ENCODE results near the gene TEPSIN. TPM values are rescaled to one million over a fixed set of nuclear protein-coding genes. Genes with fewer than 3 reads are reported as not detected.

The TEPSIN gene
- total RNA-seq, 1 donor from 2014 or later, result 50.1 TPM

GRCh38 chr17:81256616-81257015, 17.8 kb upstream of the TEPSIN start:
- Mint-ChIP-seq H3K4me1 (ENCODE audit: unreplicated experiment) (peaks cover 22% of the 10 kb centered on the region), H3K36me3 (peaks cover 5% of the 10 kb centered on the region), H3K9me3 (no peaks in the 10 kb centered on the region), H3K27ac (no peak overlapping the region), H3K4me3 (no peak overlapping the region), H3K27me3 (no peaks in the 10 kb centered on the region)
- DNase-seq (ENCODE audit: extremely low spot score, unreplicated experiment), result no peak
- TF ChIP-seq CTCF (conservative IDR thresholded peaks at IDR 0.05), result no peak

- H3K4me3 Mint-ChIP-seq, result no peak overlapping the region
- peaks cover 22% of the 10 kb centered on the region for H3K4me1 Mint-ChIP-seq (ENCODE audit: unreplicated experiment)
- peaks cover 5% of the 10 kb centered on the region for H3K36me3 Mint-ChIP-seq
- H3K27me3 Mint-ChIP-seq, result no peaks in the 10 kb centered on the region
- H3K9me3 Mint-ChIP-seq, result no peaks in the 10 kb centered on the region
- DNase-seq (ENCODE audit: extremely low spot score, unreplicated experiment), result no peak
- H3K27ac Mint-ChIP-seq, result peak overlapping the region; percentile 53
- peak; percentile 70 for TF ChIP-seq CTCF (conservative IDR thresholded peaks at IDR 0.05)
Observed at GRCh38 chr17:81254955-81255717, 16.3 kb upstream of the TEPSIN start.

DNA sequence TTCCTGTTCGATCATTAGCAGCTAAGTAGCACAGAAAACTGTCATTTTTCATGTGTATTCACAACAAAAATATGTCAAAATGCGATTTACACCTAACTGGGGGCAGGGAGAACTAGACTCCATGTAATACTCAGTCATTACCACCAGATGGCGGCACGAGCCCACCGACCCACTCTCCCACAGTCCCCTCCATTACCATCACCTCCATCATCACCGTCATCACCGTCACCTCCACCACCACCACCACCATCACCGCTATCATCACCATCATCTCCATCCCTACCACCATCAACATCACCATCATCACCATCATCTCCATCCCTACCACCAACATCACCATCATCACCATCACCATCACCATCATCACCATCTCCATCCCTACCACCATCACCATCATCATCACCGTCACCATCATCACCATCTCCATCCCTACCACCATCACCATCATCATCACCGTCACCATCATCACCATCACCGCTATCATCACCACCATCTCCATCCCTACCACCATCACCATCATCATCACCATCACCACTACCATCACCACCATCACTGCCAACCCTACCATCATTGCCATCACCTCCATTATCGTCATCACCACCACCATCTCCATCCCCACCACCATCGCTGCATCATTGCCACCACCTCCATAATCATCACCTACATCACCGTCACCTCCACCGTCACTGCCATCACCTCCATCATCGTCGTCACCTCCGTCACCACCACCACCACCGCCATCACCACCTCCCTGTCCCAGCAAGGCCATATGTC, 14.7 kb upstream of the TEPSIN start:
- no peaks in the 10 kb centered on the region for H3K9me3 Mint-ChIP-seq
- DNase-seq (ENCODE audit: extremely low spot score, unreplicated experiment), result no peak
- H3K27ac Mint-ChIP-seq, result peak overlapping the region; percentile 44
- H3K4me3 Mint-ChIP-seq, result peak overlapping the region; percentile 40
- peaks cover 22% of the 10 kb centered on the region for H3K4me1 Mint-ChIP-seq (ENCODE audit: unreplicated experiment)
- no peaks in the 10 kb centered on the region for H3K27me3 Mint-ChIP-seq
- peak; percentile 87 for TF ChIP-seq CTCF (conservative IDR thresholded peaks at IDR 0.05)
- H3K36me3 Mint-ChIP-seq, result peaks cover 5% of the 10 kb centered on the region

GRCh38 chr17:81252987-81253329, 14.1 kb upstream of the TEPSIN start:
- H3K4me3 Mint-ChIP-seq, result peak overlapping the region; percentile 40
- H3K27me3 Mint-ChIP-seq, result no peaks in the 10 kb centered on the region
- H3K9me3 Mint-ChIP-seq, result no peaks in the 10 kb centered on the region
- TF ChIP-seq CTCF (conservative IDR thresholded peaks at IDR 0.05), result no peak
- H3K36me3 Mint-ChIP-seq, result peaks cover 5% of the 10 kb centered on the region
- no peak for DNase-seq (ENCODE audit: extremely low spot score, unreplicated experiment)
- peaks cover 22% of the 10 kb centered on the region for H3K4me1 Mint-ChIP-seq (ENCODE audit: unreplicated experiment)
- H3K27ac Mint-ChIP-seq, result peak overlapping the region; percentile 44

DNA sequence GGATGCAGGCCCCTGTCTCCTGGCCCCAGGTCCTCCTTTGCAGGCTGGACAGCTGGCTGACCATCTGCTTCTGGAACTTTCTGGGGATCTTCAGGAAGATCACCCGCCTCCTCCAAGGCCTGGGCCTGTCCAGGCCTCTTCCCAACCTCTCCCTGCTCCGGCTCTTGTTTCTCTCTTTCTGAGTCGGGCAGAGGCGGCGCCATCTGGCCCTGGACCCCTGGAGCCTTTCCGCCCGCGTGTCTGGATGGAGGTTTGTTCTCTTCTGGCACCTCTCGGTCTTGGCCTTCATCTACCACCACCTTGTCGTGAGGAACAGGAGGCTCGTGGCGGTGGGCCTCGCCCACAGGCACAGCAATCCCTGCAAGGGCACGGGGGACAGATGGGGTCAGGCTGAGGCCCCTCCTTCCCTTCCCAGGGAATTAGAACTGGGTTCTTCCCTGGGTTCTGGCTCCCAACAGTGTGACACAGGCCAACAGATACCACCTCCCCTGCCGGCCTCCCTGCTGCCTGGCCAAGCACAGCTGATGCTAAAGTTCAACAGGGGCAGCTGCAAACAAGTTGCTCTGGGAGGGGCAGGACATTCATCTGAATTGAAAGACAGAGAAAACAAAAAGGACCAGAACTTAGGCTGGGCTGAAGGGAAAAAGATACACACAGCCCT, 13.6 kb upstream of the TEPSIN start:
- Mint-ChIP-seq H3K4me1 (ENCODE audit: unreplicated experiment) (peaks cover 22% of the 10 kb centered on the region), H3K9me3 (no peaks in the 10 kb centered on the region), H3K4me3 (no peak overlapping the region), H3K27ac (peak overlapping the region; percentile 23), H3K27me3 (no peaks in the 10 kb centered on the region), H3K36me3 (peaks cover 5% of the 10 kb centered on the region)
- no peak for DNase-seq (ENCODE audit: extremely low spot score, unreplicated experiment)
- no peak for TF ChIP-seq CTCF (conservative IDR thresholded peaks at IDR 0.05)
